Stimulated activated effector memory CD8-positive, alpha-beta T cell treated with anti-CD3 and anti-CD28 coated beads, Interleukin-12 subunit alpha, Interleukin-12 subunit beta, amount 100 ng/mL, for 72 hours (primary cell): Measurements from ENCODE around the gene PUS3.

ENCODE experiments used
- ATAC-seq: fragments of 150-1000 bp; cut with Tn5 transposase; 2 replicates; pipeline ENCODE4 v1.10.0; 2021
- DNase-seq, 2 donors: peaks; one replicate each; pipeline ENCODE4 v3.0.0; 2021 to 2022; ENCODE audit warnings: low spot score in 2 of 2
- H3K27ac Mint-ChIP-seq: one replicate; pipeline ENCODE4 v1.8.0; 2022; ENCODE audit warnings: mild to moderate bottlenecking, mixed read lengths
- H3K36me3 Mint-ChIP-seq: one replicate; pipeline ENCODE4 v1.8.0; 2022; ENCODE audit warnings: mild to moderate bottlenecking, mixed read lengths
- H3K4me1 Mint-ChIP-seq: one replicate; pipeline ENCODE4 v1.8.0; 2022; ENCODE audit warnings: mixed read lengths
- H3K4me3 Mint-ChIP-seq: one replicate; pipeline ENCODE4 v1.8.0; 2022; ENCODE audit warnings: mild to moderate bottlenecking, mixed read lengths
- H3K9me3 Mint-ChIP-seq: one replicate; pipeline ENCODE4 v1.8.0; 2022; ENCODE audit warnings: mixed read lengths

Gene PUS3

DNA sequence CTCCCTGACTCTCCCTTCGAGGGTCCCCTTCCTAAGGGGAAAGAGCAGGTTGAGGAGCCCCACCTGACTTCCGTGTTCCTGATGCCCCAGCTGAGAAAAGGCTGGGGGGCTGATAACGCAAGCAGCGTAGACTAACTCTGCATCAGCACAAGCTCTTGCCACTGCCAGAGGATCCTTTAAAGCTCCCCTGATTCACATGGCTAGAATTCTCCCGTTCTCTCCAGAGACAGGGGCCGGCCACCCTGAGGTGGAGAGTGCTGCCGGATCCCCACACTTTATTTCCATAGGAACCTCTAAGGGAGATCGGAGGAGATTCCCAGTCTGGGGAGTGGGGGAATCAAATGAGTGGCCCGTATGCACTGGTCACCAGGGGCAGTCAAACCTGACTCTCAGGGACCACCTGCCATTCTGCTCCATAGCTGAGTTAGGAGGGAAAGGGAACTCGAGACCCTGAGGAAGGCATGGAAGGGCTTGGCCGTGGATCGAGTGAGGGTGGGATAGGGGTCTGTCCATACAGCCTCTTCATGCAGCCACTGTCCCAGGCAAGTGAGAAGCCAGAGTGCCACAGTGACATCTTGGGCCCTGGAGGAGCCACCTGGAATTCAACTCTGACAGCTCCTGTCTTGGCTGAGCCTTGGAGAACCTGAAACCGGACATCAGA, 41.5 kb upstream of the PUS3 start:
- ATAC-seq (no peak), DNase-seq (no peak)
- H3K4me1 Mint-ChIP-seq, result peaks cover 11% of the 10 kb centered on the region
- H3K9me3 Mint-ChIP-seq, result no peaks in the 10 kb centered on the region
- no peak overlapping the region for H3K27ac Mint-ChIP-seq
- no peak overlapping the region for H3K4me3 Mint-ChIP-seq
- no peaks in the 10 kb centered on the region for H3K36me3 Mint-ChIP-seq

- no peak for DNase-seq
- H3K36me3 Mint-ChIP-seq, result no peaks in the 10 kb centered on the region
- H3K27ac Mint-ChIP-seq, result no peak overlapping the region
- H3K4me3 Mint-ChIP-seq, result no peak overlapping the region
- no peak for ATAC-seq
- peaks cover 11% of the 10 kb centered on the region for H3K4me1 Mint-ChIP-seq
- no peaks in the 10 kb centered on the region for H3K9me3 Mint-ChIP-seq
These were observed 40.8 kb upstream of the PUS3 start for GRCh38 chr11:125943661-125944349.

GRCh38 chr11:125942771-125943428, 39.9 kb upstream of the PUS3 start:
- Mint-ChIP-seq H3K4me3 (no peak overlapping the region), H3K27ac (no peak overlapping the region), H3K36me3 (no peaks in the 10 kb centered on the region), H3K9me3 (no peaks in the 10 kb centered on the region), H3K4me1 (peaks cover 11% of the 10 kb centered on the region)
- no peak for ATAC-seq
- no peak for DNase-seq

DNA sequence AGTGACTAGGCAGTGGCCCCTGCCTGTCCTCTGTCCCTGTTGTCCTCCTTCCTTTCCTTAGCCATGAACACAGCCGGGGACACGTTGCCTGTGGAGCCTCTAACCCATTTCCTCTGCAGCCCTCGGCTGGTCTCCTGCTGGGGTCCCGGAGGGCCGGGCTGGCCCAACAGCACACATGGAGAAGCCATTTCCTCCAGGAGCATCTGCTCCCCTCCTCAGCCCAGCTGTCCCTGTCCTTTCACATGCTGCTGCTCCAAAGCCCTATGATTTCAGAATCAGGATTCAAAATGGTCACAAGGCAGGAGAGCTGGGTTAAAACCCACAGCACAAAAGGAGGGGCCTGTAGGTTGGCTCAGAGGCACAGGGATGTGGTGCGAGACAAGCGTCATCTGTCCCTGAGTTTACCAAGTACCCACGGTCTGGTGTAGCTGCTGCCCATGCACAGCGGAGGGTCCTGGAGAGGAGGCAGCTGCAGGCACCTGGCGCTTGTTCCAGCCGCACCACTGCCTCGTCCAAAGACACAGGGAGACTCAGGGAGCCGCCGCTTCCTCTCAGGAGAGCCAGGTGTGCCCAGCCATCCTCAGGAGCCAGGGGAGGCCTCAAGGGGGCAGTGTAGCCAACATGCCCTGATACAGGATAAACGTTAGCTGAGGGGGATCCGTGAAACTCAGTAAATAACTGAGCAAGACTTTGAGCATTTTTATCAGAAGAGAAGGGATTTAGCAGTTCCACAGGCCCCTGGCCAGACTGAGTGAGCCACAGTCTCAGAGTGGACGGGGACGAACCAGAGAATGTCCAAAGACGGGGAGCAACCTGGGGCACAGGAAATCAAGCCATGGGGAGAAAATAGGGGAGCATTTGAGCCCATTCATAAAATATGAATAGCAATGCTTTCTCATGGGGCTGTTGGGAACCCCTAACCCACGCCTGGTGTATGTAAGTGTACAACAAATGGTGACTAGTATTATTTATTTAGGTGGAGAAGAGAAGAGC, 38.9 kb upstream of the PUS3 start:
- Mint-ChIP-seq H3K4me3 (no peak overlapping the region), H3K36me3 (no peaks in the 10 kb centered on the region), H3K9me3 (no peaks in the 10 kb centered on the region), H3K27ac (peak overlapping the region; percentile 55), H3K4me1 (peaks cover 11% of the 10 kb centered on the region)
- DNase-seq (peak; percentile 14 to 69), ATAC-seq (peak; percentile 65)

DNA sequence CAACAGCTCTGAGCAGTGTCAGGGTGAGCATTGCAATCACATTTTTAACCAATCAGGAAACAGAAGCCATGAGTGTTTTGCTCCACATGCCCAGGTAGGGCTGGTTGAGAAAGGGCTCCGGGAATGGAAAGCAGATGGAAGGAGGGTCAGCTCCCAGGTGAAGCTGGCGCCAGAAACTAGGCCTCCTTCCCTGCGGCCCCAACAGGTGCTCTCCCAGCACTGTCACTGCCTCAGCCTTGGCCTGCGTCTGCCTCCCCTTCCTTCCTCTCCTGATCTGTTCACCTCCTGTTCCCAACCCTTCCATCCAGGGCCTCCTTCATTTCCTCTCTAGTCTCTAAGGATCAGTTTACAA, 38.2 kb upstream of the PUS3 start:
- peaks cover 11% of the 10 kb centered on the region for H3K4me1 Mint-ChIP-seq
- H3K27ac Mint-ChIP-seq, result no peak overlapping the region
- H3K4me3 Mint-ChIP-seq, result no peak overlapping the region
- DNase-seq (no peak), ATAC-seq (no peak)
- no peaks in the 10 kb centered on the region for H3K9me3 Mint-ChIP-seq
- no peaks in the 10 kb centered on the region for H3K36me3 Mint-ChIP-seq

- no peaks in the 10 kb centered on the region for H3K9me3 Mint-ChIP-seq
- H3K36me3 Mint-ChIP-seq, result no peaks in the 10 kb centered on the region
- ATAC-seq (no peak), DNase-seq (no peak)
- H3K4me1 Mint-ChIP-seq, result peaks cover 11% of the 10 kb centered on the region
- no peak overlapping the region for H3K27ac Mint-ChIP-seq
- H3K4me3 Mint-ChIP-seq, result no peak overlapping the region
These were observed 37.1 kb upstream of the PUS3 start for GRCh38 chr11:125940145-125940544.

DNA sequence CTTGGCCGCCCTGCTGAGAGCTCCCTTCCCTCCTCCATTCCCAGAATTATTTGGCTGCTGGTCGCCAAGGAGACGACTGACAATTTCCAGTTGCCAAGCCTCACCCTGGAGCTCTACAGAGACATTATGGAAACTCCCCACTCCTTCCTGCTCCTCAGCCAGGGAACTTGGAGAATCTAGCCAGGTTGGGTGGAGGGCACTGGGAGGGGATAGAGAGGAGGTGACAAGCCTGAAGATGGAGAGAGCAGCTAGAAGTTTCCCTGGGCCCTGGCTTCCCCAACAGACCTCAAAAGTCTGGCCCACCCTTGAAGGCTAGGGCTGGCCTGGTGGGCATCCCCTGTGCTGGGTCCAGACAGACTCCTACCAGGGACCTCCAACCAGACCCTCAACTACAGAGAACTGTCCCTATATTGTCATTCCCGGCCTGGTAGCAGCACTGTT, 36.1 kb upstream of the PUS3 start:
- Mint-ChIP-seq H3K4me1 (peaks cover 11% of the 10 kb centered on the region), H3K36me3 (no peaks in the 10 kb centered on the region), H3K9me3 (no peaks in the 10 kb centered on the region), H3K27ac (no peak overlapping the region), H3K4me3 (no peak overlapping the region)
- ATAC-seq, result no peak
- no peak for DNase-seq

GRCh38 chr11:125938418-125938817, 35.4 kb upstream of the PUS3 start:
- Mint-ChIP-seq H3K4me1 (peaks cover 14% of the 10 kb centered on the region), H3K36me3 (no peaks in the 10 kb centered on the region), H3K27ac (no peak overlapping the region), H3K9me3 (no peaks in the 10 kb centered on the region), H3K4me3 (no peak overlapping the region)
- no peak for DNase-seq
- ATAC-seq, result no peak

GRCh38 chr11:125935618-125936199, 32.7 kb upstream of the PUS3 start:
- no peak for ATAC-seq
- H3K4me1 Mint-ChIP-seq, result peaks cover 9% of the 10 kb centered on the region
- no peaks in the 10 kb centered on the region for H3K9me3 Mint-ChIP-seq

GRCh38 chr11:125935056-125935455, 32.0 kb upstream of the PUS3 start:
- Mint-ChIP-seq H3K27ac (no peak overlapping the region), H3K4me3 (no peak overlapping the region), H3K36me3 (no peaks in the 10 kb centered on the region), H3K4me1 (peaks cover 9% of the 10 kb centered on the region), H3K9me3 (no peaks in the 10 kb centered on the region)
- no peak for ATAC-seq
- no peak for DNase-seq

More at GRCh38 chr11:125935618-125936199, 32.7 kb upstream of the PUS3 start:
- no peak for DNase-seq
- Mint-ChIP-seq H3K36me3 (no peaks in the 10 kb centered on the region), H3K4me3 (no peak overlapping the region), H3K27ac (no peak overlapping the region)

GRCh38 chr11:125934473-125934872, 31.5 kb upstream of the PUS3 start:
- DNase-seq (no peak), ATAC-seq (no peak)
- no peak overlapping the region for H3K4me3 Mint-ChIP-seq
- H3K36me3 Mint-ChIP-seq, result no peaks in the 10 kb centered on the region
- H3K4me1 Mint-ChIP-seq, result peaks cover 9% of the 10 kb centered on the region
- no peak overlapping the region for H3K27ac Mint-ChIP-seq
- H3K9me3 Mint-ChIP-seq, result no peaks in the 10 kb centered on the region

GRCh38 chr11:125933030-125933813, 30.2 kb upstream of the PUS3 start:
- Mint-ChIP-seq H3K4me3 (no peak overlapping the region), H3K4me1 (peaks cover 9% of the 10 kb centered on the region), H3K27ac (peak overlapping the region; percentile 24), H3K9me3 (no peaks in the 10 kb centered on the region), H3K36me3 (no peaks in the 10 kb centered on the region)
- ATAC-seq (peak; percentile 92), DNase-seq (no peak)

- Mint-ChIP-seq H3K4me3 (no peak overlapping the region), H3K9me3 (no peaks in the 10 kb centered on the region), H3K36me3 (no peaks in the 10 kb centered on the region), H3K27ac (no peak overlapping the region), H3K4me1 (peaks cover 9% of the 10 kb centered on the region)
- DNase-seq (no peak), ATAC-seq (no peak)
These were observed 29.3 kb upstream of the PUS3 start for GRCh38 chr11:125932301-125932700.

DNA sequence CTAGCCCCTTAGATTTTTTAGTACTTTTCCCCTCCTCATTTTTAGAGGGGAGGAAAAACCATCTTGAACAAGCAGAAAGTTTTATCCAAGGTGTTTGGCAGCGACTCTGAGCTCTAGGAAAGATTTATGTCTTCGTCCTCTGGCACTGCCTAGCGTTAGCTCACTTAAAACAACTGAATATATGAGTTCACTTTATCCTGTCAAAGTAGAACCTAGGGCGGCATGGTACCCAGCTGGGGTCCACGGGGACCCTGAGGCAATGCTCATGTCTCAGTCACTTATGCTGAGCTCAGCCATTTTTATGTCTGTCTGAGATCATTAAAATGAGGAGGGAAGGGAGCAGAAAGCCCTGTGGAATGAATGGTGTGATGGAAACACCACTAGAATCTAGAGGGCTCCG, 28.7 kb upstream of the PUS3 start:
- peaks cover 9% of the 10 kb centered on the region for H3K4me1 Mint-ChIP-seq
- no peak overlapping the region for H3K4me3 Mint-ChIP-seq
- H3K9me3 Mint-ChIP-seq, result no peaks in the 10 kb centered on the region
- H3K36me3 Mint-ChIP-seq, result no peaks in the 10 kb centered on the region
- no peak for DNase-seq
- H3K27ac Mint-ChIP-seq, result no peak overlapping the region
- ATAC-seq, result no peak
